ENCODE results near the gene CTRB2.

CTRB2 gene

GRCh38 chr16:75241955-75242354 lies 35.0 kb upstream of the CTRB2 start:
- no peak for DNase-seq

GRCh38 chr16:75241412-75241811 lies 34.5 kb upstream of the CTRB2 start:
- DNase-seq: no peak

- DNase-seq: peak; percentile 40
Measured at GRCh38 chr16:75240633-75241032, 33.7 kb upstream of the CTRB2 start.

- DNase-seq: no peak
Measured at GRCh38 chr16:75239542-75240122, 32.7 kb upstream of the CTRB2 start.

- peak; percentile 45 for DNase-seq
Measured at GRCh38 chr16:75238853-75239541, 32.0 kb upstream of the CTRB2 start.

GRCh38 chr16:75238132-75238852 lies 31.3 kb upstream of the CTRB2 start:
- peak; percentile 57 for DNase-seq

- no peak for DNase-seq
Measured at GRCh38 chr16:75237398-75238131, 30.6 kb upstream of the CTRB2 start.

GRCh38 chr16:75236736-75237397 lies 29.9 kb upstream of the CTRB2 start:
- no peak for DNase-seq

GRCh38 chr16:75236232-75236631 lies 29.3 kb upstream of the CTRB2 start:
- DNase-seq: no peak

- DNase-seq: no peak
Measured at GRCh38 chr16:75235721-75236193, 28.8 kb upstream of the CTRB2 start.

- DNase-seq: no peak
Measured at GRCh38 chr16:75234856-75235696, 28.1 kb upstream of the CTRB2 start.

- DNase-seq: no peak
Measured at GRCh38 chr16:75233611-75233938, 26.6 kb upstream of the CTRB2 start.

GRCh38 chr16:75231570-75231969 lies 24.6 kb upstream of the CTRB2 start:
- DNase-seq: no peak

- DNase-seq: no peak
Measured at GRCh38 chr16:75230471-75231110, 23.6 kb upstream of the CTRB2 start.

- DNase-seq: no peak
Measured at GRCh38 chr16:75229172-75230031, 22.4 kb upstream of the CTRB2 start.

- DNase-seq: no peak
Measured at GRCh38 chr16:75228143-75228976, 21.4 kb upstream of the CTRB2 start.

- no peak for DNase-seq
Measured at GRCh38 chr16:75227361-75228142, 20.6 kb upstream of the CTRB2 start.

- no peak for DNase-seq
Measured at GRCh38 chr16:75226550-75227360, 19.8 kb upstream of the CTRB2 start.
